ENCODE results near the gene OGG1. TPM values are rescaled to one million over a fixed set of nuclear protein-coding genes. Genes with fewer than 3 reads are reported as not detected.

Gene OGG1
- total and polyA plus RNA-seq, 5 donors from 2014 or later: 21.8 to 30.2 (median 26.3) TPM

- H3K27ac ChIP-seq (ENCODE audit: insufficient read depth, low read length, poor library complexity, severe bottlenecking): no peak overlapping the region
- peaks cover 30% of the 10 kb centered on the region for H3K4me1 ChIP-seq (ENCODE audit: control insufficient read depth, insufficient read depth, low read length, poor library complexity, severe bottlenecking)
- H3K36me3 ChIP-seq (ENCODE audit: control insufficient read depth, insufficient read depth, low read length): peaks cover 48% of the 10 kb centered on the region
- no peaks in the 10 kb centered on the region for H3K9me3 ChIP-seq (ENCODE audit: control insufficient read depth in 2 of 2, low read length in 2 of 2)
- H3K9me3 Mint-ChIP-seq: no peaks in the 10 kb centered on the region
- peak overlapping the region; percentile 75 to 95 (median 84) for H3K27ac Mint-ChIP-seq
- no peaks in the 10 kb centered on the region for H3K27me3 ChIP-seq (ENCODE audit: control insufficient read depth, insufficient read depth, low read length)
- DNase-seq: peak in 1 of 3 donors; percentile 53
- no peak for ATAC-seq (ENCODE audit: low read depth in 2 of 2)
- H3K36me3 Mint-ChIP-seq: peaks cover 26% of the 10 kb centered on the region
- peak overlapping the region; percentile 24 for H3K4me3 ChIP-seq (ENCODE audit: low read depth, low read length)
- peak overlapping the region; percentile 27 to 81 (median 66) for H3K4me3 Mint-ChIP-seq
- no peaks in the 10 kb centered on the region for H3K27me3 Mint-ChIP-seq
- H3K4me1 Mint-ChIP-seq: peaks cover 10 to 49% (median 35%) of the 10 kb centered on the region in 4 donors
Measured at GRCh38 chr3:9754678-9755077, 4.9 kb downstream of the OGG1 start.

DNA sequence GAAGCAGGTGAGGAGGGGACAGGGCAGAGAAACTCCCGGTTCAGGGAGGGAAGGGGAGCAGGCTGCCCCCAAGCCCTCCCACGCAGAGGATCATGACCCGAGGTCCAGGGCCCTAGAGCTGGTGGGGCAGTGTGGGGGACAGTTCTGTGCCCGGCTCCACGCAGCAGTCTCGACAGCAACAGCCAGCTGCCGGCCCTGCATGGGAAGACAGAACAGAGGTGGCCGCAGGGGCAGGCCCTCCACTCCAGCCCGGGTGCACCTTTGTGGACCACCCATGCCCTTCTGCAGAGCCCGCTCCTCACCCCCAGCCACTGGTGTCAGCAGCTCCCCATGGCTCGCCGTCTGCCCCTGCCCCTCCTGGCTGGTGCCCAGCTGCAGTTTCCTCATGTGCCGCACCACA is 7.7 kb downstream of the OGG1 start:
- no peaks in the 10 kb centered on the region for H3K9me3 ChIP-seq (ENCODE audit: control insufficient read depth in 2 of 2, low read length in 2 of 2)
- DNase-seq: no peak
- no peak overlapping the region for H3K4me3 Mint-ChIP-seq
- H3K27me3 Mint-ChIP-seq: no peaks in the 10 kb centered on the region
- H3K27ac ChIP-seq (ENCODE audit: insufficient read depth, low read length, poor library complexity, severe bottlenecking): no peak overlapping the region
- peaks cover 6 to 26% (median 16%) of the 10 kb centered on the region in 4 donors for H3K4me1 Mint-ChIP-seq
- ATAC-seq (ENCODE audit: low read depth in 2 of 2): no peak
- peak overlapping the region in 1 of 3 donors; percentile 47 for H3K27ac Mint-ChIP-seq
- no peaks in the 10 kb centered on the region for H3K27me3 ChIP-seq (ENCODE audit: control insufficient read depth, insufficient read depth, low read length)
- H3K36me3 ChIP-seq (ENCODE audit: control insufficient read depth, insufficient read depth, low read length): peaks cover 37% of the 10 kb centered on the region
- peaks cover 31% of the 10 kb centered on the region for H3K36me3 Mint-ChIP-seq
- peaks cover 0 to 2% (median 0%) of the 10 kb centered on the region in 7 donors for H3K9me3 Mint-ChIP-seq
- H3K4me3 ChIP-seq (ENCODE audit: low read depth, low read length): no peak overlapping the region
- H3K4me1 ChIP-seq (ENCODE audit: control insufficient read depth, insufficient read depth, low read length, poor library complexity, severe bottlenecking): peaks cover 9% of the 10 kb centered on the region

GRCh38 chr3:9760779-9761505 is 11.2 kb downstream of the OGG1 start:
- DNase-seq: no peak
- Mint-ChIP-seq H3K4me3 (no peak overlapping the region), H3K4me1 (peaks cover 0 to 7% (median 3%) of the 10 kb centered on the region in 4 donors), H3K27me3 (no peaks in the 10 kb centered on the region), H3K9me3 (peaks cover 0 to 2% (median 0%) of the 10 kb centered on the region in 7 donors), H3K27ac (peak overlapping the region in 1 of 3 donors; percentile 73), H3K36me3 (peaks cover 28% of the 10 kb centered on the region)
- Histone ChIP-seq H3K27me3 (ENCODE audit: control insufficient read depth, insufficient read depth, low read length) (no peaks in the 10 kb centered on the region), H3K36me3 (ENCODE audit: control insufficient read depth, insufficient read depth, low read length) (peaks cover 29% of the 10 kb centered on the region), H3K4me3 (ENCODE audit: low read depth, low read length) (no peak overlapping the region), H3K4me1 (ENCODE audit: control insufficient read depth, insufficient read depth, low read length, poor library complexity, severe bottlenecking) (no peaks in the 10 kb centered on the region), H3K9me3 (ENCODE audit: control insufficient read depth in 2 of 2, low read length in 2 of 2) (no peaks in the 10 kb centered on the region), H3K27ac (ENCODE audit: insufficient read depth, low read length, poor library complexity, severe bottlenecking) (no peak overlapping the region)
- no peak for ATAC-seq (ENCODE audit: low read depth in 2 of 2)

GRCh38 chr3:9761919-9762318 is 12.2 kb downstream of the OGG1 start:
- Mint-ChIP-seq H3K36me3 (peaks cover 31% of the 10 kb centered on the region), H3K27me3 (no peaks in the 10 kb centered on the region), H3K4me1 (peaks cover 0 to 10% (median 4%) of the 10 kb centered on the region in 4 donors), H3K9me3 (peaks cover 0 to 2% (median 0%) of the 10 kb centered on the region in 7 donors), H3K4me3 (no peak overlapping the region), H3K27ac (no peak overlapping the region)
- Histone ChIP-seq H3K9me3 (ENCODE audit: control insufficient read depth in 2 of 2, low read length in 2 of 2) (no peaks in the 10 kb centered on the region), H3K4me1 (ENCODE audit: control insufficient read depth, insufficient read depth, low read length, poor library complexity, severe bottlenecking) (no peaks in the 10 kb centered on the region), H3K27ac (ENCODE audit: insufficient read depth, low read length, poor library complexity, severe bottlenecking) (no peak overlapping the region), H3K4me3 (ENCODE audit: low read depth, low read length) (no peak overlapping the region), H3K36me3 (ENCODE audit: control insufficient read depth, insufficient read depth, low read length) (peaks cover 20% of the 10 kb centered on the region), H3K27me3 (ENCODE audit: control insufficient read depth, insufficient read depth, low read length) (no peaks in the 10 kb centered on the region)
- DNase-seq (no peak), ATAC-seq (ENCODE audit: low read depth in 2 of 2) (no peak)

- ATAC-seq (ENCODE audit: low read depth in 2 of 2): no peak
- Mint-ChIP-seq H3K4me1 (peaks cover 0 to 14% (median 9%) of the 10 kb centered on the region in 4 donors), H3K4me3 (no peak overlapping the region), H3K27ac (no peak overlapping the region), H3K27me3 (no peaks in the 10 kb centered on the region), H3K36me3 (peaks cover 32% of the 10 kb centered on the region), H3K9me3 (peaks cover 0 to 2% (median 0%) of the 10 kb centered on the region in 7 donors)
- Histone ChIP-seq H3K27ac (ENCODE audit: insufficient read depth, low read length, poor library complexity, severe bottlenecking) (no peak overlapping the region), H3K4me3 (ENCODE audit: low read depth, low read length) (no peak overlapping the region), H3K4me1 (ENCODE audit: control insufficient read depth, insufficient read depth, low read length, poor library complexity, severe bottlenecking) (no peaks in the 10 kb centered on the region), H3K9me3 (ENCODE audit: control insufficient read depth in 2 of 2, low read length in 2 of 2) (no peaks in the 10 kb centered on the region), H3K36me3 (ENCODE audit: control insufficient read depth, insufficient read depth, low read length) (peaks cover 16% of the 10 kb centered on the region), H3K27me3 (ENCODE audit: control insufficient read depth, insufficient read depth, low read length) (no peaks in the 10 kb centered on the region)
- DNase-seq: no peak
Measured at GRCh38 chr3:9762871-9763270, 13.1 kb downstream of the OGG1 start.

GRCh38 chr3:9765865-9766264 is 16.1 kb downstream of the OGG1 start:
- Mint-ChIP-seq H3K27ac (no peak overlapping the region), H3K36me3 (peaks cover 11% of the 10 kb centered on the region), H3K27me3 (peaks cover 2% of the 10 kb centered on the region), H3K4me3 (no peak overlapping the region), H3K9me3 (peaks cover 0 to 2% (median 0%) of the 10 kb centered on the region in 7 donors), H3K4me1 (peaks cover 0 to 36% (median 23%) of the 10 kb centered on the region in 4 donors)
- Histone ChIP-seq H3K36me3 (ENCODE audit: control insufficient read depth, insufficient read depth, low read length) (no peaks in the 10 kb centered on the region), H3K4me1 (ENCODE audit: control insufficient read depth, insufficient read depth, low read length, poor library complexity, severe bottlenecking) (peaks cover 18% of the 10 kb centered on the region), H3K27ac (ENCODE audit: insufficient read depth, low read length, poor library complexity, severe bottlenecking) (no peak overlapping the region), H3K27me3 (ENCODE audit: control insufficient read depth, insufficient read depth, low read length) (no peaks in the 10 kb centered on the region), H3K4me3 (ENCODE audit: low read depth, low read length) (no peak overlapping the region), H3K9me3 (ENCODE audit: control insufficient read depth in 2 of 2, low read length in 2 of 2) (no peaks in the 10 kb centered on the region)
- DNase-seq: no peak
- ATAC-seq (ENCODE audit: low read depth in 2 of 2): no peak

DNA sequence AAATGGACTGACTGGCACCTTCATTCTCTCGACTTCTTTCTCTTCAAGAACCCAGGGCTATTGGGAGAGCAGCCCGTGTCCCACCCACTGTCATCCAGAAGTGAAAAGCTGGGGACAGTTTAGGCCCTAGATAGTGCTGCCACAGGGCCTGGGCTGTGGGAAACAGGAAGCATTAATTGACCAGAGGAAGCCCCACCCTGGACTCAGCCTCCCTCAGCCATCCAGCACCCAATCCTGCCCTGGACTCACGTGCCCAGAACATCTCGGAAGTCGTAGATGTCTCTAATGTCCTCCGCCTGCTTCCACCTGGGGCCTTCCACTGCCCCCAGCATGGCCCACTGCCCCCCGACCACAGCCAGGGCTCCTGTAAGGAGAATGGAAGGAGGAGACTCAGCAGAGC is 17.7 kb downstream of the OGG1 start:
- no peaks in the 10 kb centered on the region for H3K27me3 ChIP-seq (ENCODE audit: control insufficient read depth, insufficient read depth, low read length)
- Mint-ChIP-seq H3K4me3 (peak overlapping the region in 2 of 4 donors; percentile 27 to 28), H3K9me3 (peaks cover 0 to 2% (median 0%) of the 10 kb centered on the region in 7 donors), H3K4me1 (peaks cover 0 to 35% (median 21%) of the 10 kb centered on the region in 4 donors), H3K27me3 (peaks cover 5% of the 10 kb centered on the region), H3K36me3 (peaks cover 8% of the 10 kb centered on the region), H3K27ac (peak overlapping the region in 2 of 3 donors; percentile 78 to 85)
- no peaks in the 10 kb centered on the region for H3K36me3 ChIP-seq (ENCODE audit: control insufficient read depth, insufficient read depth, low read length)
- H3K4me3 ChIP-seq (ENCODE audit: low read depth, low read length): no peak overlapping the region
- DNase-seq (no peak), ATAC-seq (ENCODE audit: low read depth in 2 of 2) (no peak)
- H3K27ac ChIP-seq (ENCODE audit: insufficient read depth, low read length, poor library complexity, severe bottlenecking): no peak overlapping the region
- H3K4me1 ChIP-seq (ENCODE audit: control insufficient read depth, insufficient read depth, low read length, poor library complexity, severe bottlenecking): peaks cover 18% of the 10 kb centered on the region
- no peaks in the 10 kb centered on the region for H3K9me3 ChIP-seq (ENCODE audit: control insufficient read depth in 2 of 2, low read length in 2 of 2)
